Measurements from ENCODE around the gene DISP2.

Gene DISP2

GRCh38 chr15:40418126-40418525, 60.1 kb downstream of the DISP2 start:
- H3K4me3 ChIP-seq (ENCODE audit: low read depth, low read length), result no peak overlapping the region
- no peak for TF ChIP-seq CTCF (IDR thresholded peaks at IDR 0.05; ENCODE audit: low read depth, low read length, missing control alignments)
- DNase-seq (ENCODE audit: low read depth), result no peak
- in situ Hi-C loops (cut with HindIII; ENCODE audit: low sequenced_read_pairs), result no loop called here

GRCh38 chr15:40420071-40420713, 62.2 kb downstream of the DISP2 start:
- in situ Hi-C loops (cut with HindIII; ENCODE audit: low sequenced_read_pairs), result loop anchor here (5.0 kb wide), 1 partner anchor 98 kb away; the partner anchor contains the start of gene INAFM2
- no peak for DNase-seq (ENCODE audit: low read depth)
- TF ChIP-seq CTCF (IDR thresholded peaks at IDR 0.05; ENCODE audit: low read depth, low read length, missing control alignments), result no peak
- H3K4me3 ChIP-seq (ENCODE audit: low read depth, low read length), result no peak overlapping the region

- TF ChIP-seq CTCF (IDR thresholded peaks at IDR 0.05; ENCODE audit: low read depth, low read length, missing control alignments), result no peak
- no peak for DNase-seq (ENCODE audit: low read depth)
- in situ Hi-C loops (cut with HindIII; ENCODE audit: low sequenced_read_pairs), result loop anchor here (5.0 kb wide), 1 partner anchor 98 kb away; the partner anchor contains the start of gene INAFM2
- H3K4me3 ChIP-seq (ENCODE audit: low read depth, low read length), result no peak overlapping the region
Observed at GRCh38 chr15:40420793-40421192, 62.8 kb downstream of the DISP2 start.

GRCh38 chr15:40421246-40422157, 63.5 kb downstream of the DISP2 start:
- peak; percentile 93 for TF ChIP-seq CTCF (IDR thresholded peaks at IDR 0.05; ENCODE audit: low read depth, low read length, missing control alignments)
- H3K4me3 ChIP-seq (ENCODE audit: low read depth, low read length), result no peak overlapping the region
- in situ Hi-C loops (cut with HindIII; ENCODE audit: low sequenced_read_pairs), result loop anchor here (5.0 kb wide), 1 partner anchor 99 kb away; the partner anchor contains the start of gene INAFM2
- DNase-seq (ENCODE audit: low read depth), result no peak

GRCh38 chr15:40424483-40425115, 66.6 kb downstream of the DISP2 start:
- TF ChIP-seq CTCF (IDR thresholded peaks at IDR 0.05; ENCODE audit: low read depth, low read length, missing control alignments), result no peak
- H3K4me3 ChIP-seq (ENCODE audit: low read depth, low read length), result no peak overlapping the region
- no peak for DNase-seq (ENCODE audit: low read depth)
- in situ Hi-C loops (cut with HindIII; ENCODE audit: low sequenced_read_pairs), result loop anchor here (5.0 kb wide), 1 partner anchor 102 kb away; the partner anchor contains the start of gene INAFM2

GRCh38 chr15:40425681-40426080, 67.7 kb downstream of the DISP2 start:
- no peak overlapping the region for H3K4me3 ChIP-seq (ENCODE audit: low read depth, low read length)
- TF ChIP-seq CTCF (IDR thresholded peaks at IDR 0.05; ENCODE audit: low read depth, low read length, missing control alignments), result no peak
- DNase-seq (ENCODE audit: low read depth), result no peak
- in situ Hi-C loops (cut with HindIII; ENCODE audit: low sequenced_read_pairs), result no loop called here
